IMR-90 (cell line): ENCODE results near the gene NARF. TPM values are rescaled to one million over a fixed set of nuclear protein-coding genes. Genes with fewer than 3 reads are reported as not detected.
A peak's percentile ranks its signal among the peaks of the same experiment; 100 is the strongest.

Experiments
- ATAC-seq: fragments of 200-7000 bp; cut with Tn5 transposase; 2 replicates; pipeline ENCODE4 v1.9.1; 2020; ENCODE audit warnings: low read depth, mild to moderate bottlenecking, moderate library complexity
- BruUV-seq: library from RNA; stranded (reverse); fragments of 400-500 nt; replicated peaks from 2 replicates; lab custom pipeline; 2021; lab: Mats Ljungman, UMichigan
- CTCF ChIA-PET: fragments of 300-600 bp; formaldehyde crosslinking; extraction: SDS; loops from one replicate; lab custom pipeline; 2021; ENCODE audit warnings: antibody characterized with exemption; lab: Yijun Ruan, JAX
- POLR2A ChIA-PET: fragments of 300-600 bp; sonication (Branson Sonifier 250); formaldehyde crosslinking; loops from one replicate; lab custom pipeline; 2022; ENCODE audit warnings: antibody characterized with exemption; ENCODE audit not compliant: unreplicated experiment; lab: Charles Lee
- DNase-seq: peaks from one replicate; pipeline ENCODE4 v3.0.0; 2013
- H2AFZ ChIP-seq: replicated peaks from 2 replicates; pipeline ENCODE3; 2013; ENCODE audit warnings: low read length, mild to moderate bottlenecking; ENCODE audit not compliant: poor library complexity
- H2AK5ac ChIP-seq: 2 replicates; pipeline ENCODE4 v1.6.1; 2013; ENCODE audit warnings: low read depth, low read length, inconsistent platforms
- H2AK9ac ChIP-seq: replicated peaks from 2 replicates; pipeline ENCODE3; 2013; ENCODE audit warnings: mild to moderate bottlenecking, low read depth, low read length, moderate library complexity; ENCODE audit not compliant: poor library complexity
- H2BK120ac ChIP-seq: 2 replicates; pipeline ENCODE4 v1.6.1; 2013; ENCODE audit warnings: low read depth, low read length, inconsistent platforms
- H2BK15ac ChIP-seq: 3 replicates; pipeline ENCODE4 v1.6.1; 2013; ENCODE audit warnings: low read depth, low read length, inconsistent platforms
- H2BK20ac ChIP-seq: 2 replicates; pipeline ENCODE4 v1.6.1; 2013; ENCODE audit warnings: low read depth, mild to moderate bottlenecking, inconsistent platforms, low read length, moderate library complexity
- H2BK5ac ChIP-seq: 2 replicates; pipeline ENCODE4 v1.6.1; 2013; ENCODE audit warnings: mild to moderate bottlenecking, low read depth, low read length, inconsistent platforms; ENCODE audit not compliant: poor library complexity, severe bottlenecking
- H3K14ac ChIP-seq: replicated peaks from 2 replicates; pipeline ENCODE4 v1.6.1; 2013; ENCODE audit warnings: low read depth, low read length, inconsistent platforms
- H3K18ac ChIP-seq: 2 replicates; pipeline ENCODE4 v1.6.1; 2013; ENCODE audit warnings: low read depth, low read length, control low read depth
- H3K23ac ChIP-seq: 2 replicates; pipeline ENCODE4 v1.6.1; 2013; ENCODE audit warnings: low read depth, low read length, inconsistent platforms
- H3K27ac ChIP-seq: 2 replicates; pipeline ENCODE4 v1.5.1; 2013; ENCODE audit warnings: mild to moderate bottlenecking, control low read depth, low read length; ENCODE audit not compliant: insufficient read depth
- H3K27me3 ChIP-seq: 2 replicates; pipeline ENCODE4 v1.6.1; 2013; ENCODE audit warnings: low read length; ENCODE audit not compliant: control insufficient read depth, insufficient read depth
- H3K36me3 ChIP-seq: 2 replicates; pipeline ENCODE4 v1.6.1; 2013; ENCODE audit warnings: low read length, mixed read lengths; ENCODE audit not compliant: control insufficient read depth, insufficient read depth
- H3K4ac ChIP-seq: 2 replicates; pipeline ENCODE4 v1.6.1; 2013; ENCODE audit warnings: low read depth, low read length, inconsistent platforms
- H3K4me1 ChIP-seq: 2 replicates; pipeline ENCODE4 v1.6.1; 2013; ENCODE audit warnings: low read length, mixed read lengths; ENCODE audit not compliant: control insufficient read depth, insufficient read depth
- H3K4me2 ChIP-seq: 2 replicates; pipeline ENCODE4 v1.6.1; 2013; ENCODE audit warnings: low read depth, mild to moderate bottlenecking, control low read depth, low read length, moderate library complexity
- H3K4me3 ChIP-seq: 2 replicates; pipeline ENCODE4 v1.5.1; 2013; ENCODE audit warnings: low read depth, mild to moderate bottlenecking, control low read depth, low read length, moderate library complexity; ENCODE audit not compliant: insufficient read depth
- H3K56ac ChIP-seq: 2 replicates; pipeline ENCODE4 v1.6.1; 2013; ENCODE audit warnings: low read length, inconsistent platforms; ENCODE audit not compliant: insufficient read depth; ENCODE audit errors: extremely low read depth
- H3K79me1 ChIP-seq, 2 experiments: 2 replicates each; pipeline ENCODE4 v1.6.1; 2013; ENCODE audit warnings: low read length in 2 of 2, inconsistent platforms in 1 of 2, low read depth in 1 of 2
- H3K9ac ChIP-seq: 2 replicates; pipeline ENCODE4 v1.6.1; 2013; ENCODE audit warnings: low read depth, low read length, control low read depth
- H3K9me1 ChIP-seq: 2 replicates; pipeline ENCODE4 v1.6.1; 2013; ENCODE audit warnings: low read length, inconsistent platforms; ENCODE audit not compliant: insufficient read depth
- H3K9me3 ChIP-seq: 2 replicates; pipeline ENCODE4 v1.6.1; 2013; ENCODE audit warnings: low read length; ENCODE audit not compliant: control insufficient read depth, insufficient read depth
- H4K20me1 ChIP-seq: 2 replicates; pipeline ENCODE4 v1.6.1; 2013; ENCODE audit warnings: low read length, inconsistent platforms; ENCODE audit not compliant: insufficient read depth
- H4K5ac ChIP-seq: 2 replicates; pipeline ENCODE4 v1.6.1; 2013; ENCODE audit warnings: mild to moderate bottlenecking, low read depth, low read length, control low read depth
- H4K8ac ChIP-seq, 2 experiments: 2 replicates each; pipeline ENCODE4 v1.6.1; 2013; ENCODE audit warnings: low read depth in 2 of 2, low read length in 2 of 2, control low read depth in 1 of 2, inconsistent platforms in 1 of 2
- H4K91ac ChIP-seq: 2 replicates; pipeline ENCODE4 v1.6.1; 2013; ENCODE audit warnings: low read depth, low read length, inconsistent platforms; ENCODE audit not compliant: insufficient read depth
- BHLHE40 ChIP-seq: fragments of 150-350 bp; IDR thresholded peaks from 2 replicates; pipeline ENCODE4 v1.6.1; 2016; ENCODE audit warnings: mild to moderate bottlenecking, low read depth, low read length
- CEBPB ChIP-seq: IDR thresholded peaks from 2 replicates; pipeline ENCODE4 v1.6.1; 2012; ENCODE audit warnings: low read depth, low read length, improper control_type of control experiment
- FOS ChIP-seq: fragments of 150-350 bp; IDR thresholded peaks from 2 replicates; pipeline ENCODE4 v1.6.1; 2016; ENCODE audit warnings: low read depth, low read length
- MAZ ChIP-seq: IDR thresholded peaks from 2 replicates; pipeline ENCODE4 v1.6.1; 2012; ENCODE audit warnings: low read depth, mild to moderate bottlenecking, low read length, improper control_type of control experiment, moderate library complexity, borderline replicate concordance
- MXI1 ChIP-seq: IDR thresholded peaks from 2 replicates; pipeline ENCODE4 v1.6.1; 2012; ENCODE audit warnings: low read depth, mild to moderate bottlenecking, low read length, moderate library complexity, borderline replicate concordance
- NFE2L2 ChIP-seq: fragments of 150-350 bp; IDR thresholded peaks from 2 replicates; pipeline ENCODE4 v1.6.1; 2016; ENCODE audit warnings: low read depth, mild to moderate bottlenecking, low read length
- RFX5 ChIP-seq: IDR thresholded peaks from 2 replicates; pipeline ENCODE4 v1.8.0; 2012; ENCODE audit warnings: low read depth, mild to moderate bottlenecking, low read length, moderate library complexity
- WGBS, 2 experiments: methylation state at CpG; one replicate each; pipeline versions ENCODE4 v1.1.5 to v1.1.7; 2013; ENCODE audit warnings: missing lambda C conversion rate in 2 of 2; ENCODE audit not compliant: insufficient read length in 1 of 2; ENCODE audit errors: extremely low coverage in 2 of 2; 5-methylcytosine and 5-hydroxymethylcytosine counted together
- dilution Hi-C: fragments of 300-500 bp; cut with HindIII; formaldehyde crosslinking; loops from one replicate; pipeline ENCODE4 v1.14.3; 2018; ENCODE audit warnings: low sequenced_read_pairs; ENCODE audit not compliant: unreplicated experiment
- in situ Hi-C: fragments of 300-500 bp; cut with MboI; formaldehyde crosslinking; loops from 3 replicates; pipeline ENCODE4 v1.14.3; 2019; ENCODE audit warnings: low sequenced_read_pairs, inconsistent platforms, mixed read lengths
- intact Hi-C: fragments of 100-400 bp; cut with micrococcal nuclease; formaldehyde crosslinking; loops from 2 replicates; pipeline ENCODE4 v1.10.0; 2022
- polyA plus RNA-seq, 3 experiments: library from polyadenylated mRNA; depleted of rRNA; stranded (reverse); fragments of >200 nt; gene quantifications; 2 replicates each; pipeline ENCODE4 v1.2.3, GENCODE V29; 2012; ENCODE audit warnings: low replicate concordance in 1 of 3
- total RNA-seq: library from RNA; depleted of rRNA; stranded (reverse); fragments of >200 nt; gene quantifications from 2 replicates; pipeline ENCODE4 v1.2.3, GENCODE V29; 2012
- TF ChIP-seq, protein P1 (sequence below): fragments of 150-350 bp; IDR thresholded peaks from 2 replicates; pipeline ENCODE4 v1.6.1; 2016; ENCODE audit warnings: low read depth, mild to moderate bottlenecking, low read length, moderate library complexity, borderline replicate concordance

Gene NARF
- total and polyA plus RNA-seq, 2 of the 4 experiments (the other 2 are of a cell fraction): 83.7 to 94.8 TPM

DNA sequence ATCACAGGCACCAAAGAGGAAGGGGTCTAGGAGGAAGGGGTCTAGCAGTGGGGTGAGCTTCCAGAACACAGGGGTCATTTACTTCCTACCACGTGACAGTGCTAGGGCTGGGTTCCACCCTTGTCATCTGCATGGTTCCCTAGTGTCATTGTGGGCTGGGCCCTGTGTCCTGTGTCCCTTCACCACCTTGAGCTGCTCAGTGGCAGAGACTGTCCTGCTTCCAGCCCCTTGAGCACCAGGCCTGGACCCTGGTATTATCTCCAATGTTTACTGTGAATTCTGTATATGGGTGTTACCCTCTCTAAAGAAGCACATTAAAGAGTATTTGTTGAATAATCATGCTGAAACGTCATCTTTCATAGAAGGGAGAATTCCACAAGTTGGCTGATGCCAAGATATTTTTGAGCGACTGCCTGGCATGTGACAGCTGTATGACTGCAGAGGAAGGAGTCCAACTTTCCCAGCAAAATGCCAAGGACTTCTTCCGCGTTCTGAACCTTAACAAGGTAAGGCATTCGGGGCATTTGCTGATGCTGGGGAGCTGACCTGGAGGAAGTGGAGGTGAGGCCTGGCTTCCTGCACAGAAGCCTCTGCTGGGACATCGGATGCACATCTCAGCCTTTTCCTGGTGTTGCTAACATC is 5.5 kb downstream of the NARF start:
- Histone ChIP-seq H3K79me1 (peaks cover 8 to 41% of the 10 kb centered on the region in 2 experiments), H3K27me3 (no peaks in the 10 kb centered on the region), H3K9me1 (peaks cover 3% of the 10 kb centered on the region; the same call in 1 of the 2 replicates), H2BK20ac (no peak overlapping the region), H2AK5ac (no peak overlapping the region), H4K8ac (no peak overlapping the region), H3K18ac (no peak overlapping the region), H3K4me3 (no peak overlapping the region), H3K9ac (no peak overlapping the region), H4K91ac (no peak overlapping the region), H3K56ac (no peak overlapping the region), H4K20me1 (peaks cover 13% of the 10 kb centered on the region), H2BK15ac (no peak overlapping the region), H2AFZ (no peak overlapping the region), H3K4me1 (no peaks in the 10 kb centered on the region), H3K14ac (no peak overlapping the region), H2AK9ac (peak overlapping the region; percentile 73), H2BK120ac (no peak overlapping the region), H3K27ac (no peak overlapping the region), H3K9me3 (no peaks in the 10 kb centered on the region), H4K5ac (no peak overlapping the region), H3K4me2 (no peak overlapping the region), H3K36me3 (peaks cover 54% of the 10 kb centered on the region), H3K4ac (no peak overlapping the region), H3K23ac (no peak overlapping the region), H2BK5ac (no peak overlapping the region)
- DNase-seq (no peak), ATAC-seq (no peak)
- TF ChIP-seq BHLHE40 (no peak), MXI1 (no peak), NFE2L2 (no peak), MAZ (no peak), FOS (no peak), RFX5 (no peak), CEBPB (no peak)
- TF ChIP-seq, protein P1, sequence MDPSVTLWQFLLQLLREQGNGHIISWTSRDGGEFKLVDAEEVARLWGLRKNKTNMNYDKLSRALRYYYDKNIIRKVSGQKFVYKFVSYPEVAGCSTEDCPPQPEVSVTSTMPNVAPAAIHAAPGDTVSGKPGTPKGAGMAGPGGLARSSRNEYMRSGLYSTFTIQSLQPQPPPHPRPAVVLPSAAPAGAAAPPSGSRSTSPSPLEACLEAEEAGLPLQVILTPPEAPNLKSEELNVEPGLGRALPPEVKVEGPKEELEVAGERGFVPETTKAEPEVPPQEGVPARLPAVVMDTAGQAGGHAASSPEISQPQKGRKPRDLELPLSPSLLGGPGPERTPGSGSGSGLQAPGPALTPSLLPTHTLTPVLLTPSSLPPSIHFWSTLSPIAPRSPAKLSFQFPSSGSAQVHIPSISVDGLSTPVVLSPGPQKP: no peak
- CTCF ChIA-PET: no interaction called here
- in situ Hi-C loops: no loop called here
- WGBS, 2 experiments: 72% methylated on average over 4 of the region's 7 CpGs; no CpG with 5 or more reads in 1 of the 2 experiments
- intact Hi-C loops: no loop called here
- POLR2A ChIA-PET: no interaction called here
- dilution Hi-C loops: no loop called here
- no TSS peak for BruUV-seq
